Cortex of kidney (tissue), 1 donor: Measurements from ENCODE around the gene SLC2A6.

ENCODE experiments used
- DNase-seq: peaks from one replicate; lab custom pipeline; 2025; lab: John Stamatoyannopoulos, UW

The SLC2A6 gene

DNA sequence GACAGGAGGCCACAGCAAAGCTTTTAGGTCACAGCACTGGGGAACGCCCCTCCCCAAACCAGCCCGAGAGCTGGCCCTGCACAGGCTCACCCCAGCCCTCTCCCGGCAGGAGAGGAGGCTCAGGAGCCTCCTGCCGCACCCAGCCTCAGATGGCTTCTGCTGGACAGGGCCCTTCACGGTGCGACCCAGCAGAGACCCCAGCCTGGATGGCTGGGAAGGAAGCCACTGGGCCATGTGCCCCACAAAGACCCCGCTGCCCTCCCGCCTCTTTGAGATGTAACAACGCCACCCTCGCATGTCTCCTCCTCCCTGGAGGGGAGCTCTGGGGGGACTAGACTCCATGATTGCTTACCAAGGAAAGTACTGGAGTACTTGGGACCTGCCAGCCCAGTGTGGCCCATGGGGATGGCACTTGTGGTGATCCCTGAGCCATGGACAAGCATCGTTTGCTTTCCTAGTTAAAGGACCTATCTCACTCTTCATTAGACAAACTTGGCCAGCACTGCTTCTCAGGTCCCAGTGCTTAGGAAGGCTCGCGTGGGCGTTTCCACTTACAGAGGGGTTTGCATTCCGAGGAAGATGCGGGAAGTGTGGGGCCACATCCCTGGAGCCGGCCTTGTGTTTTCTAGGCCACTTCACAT lies 36.8 kb upstream of the SLC2A6 start:
- DNase-seq: no peak

DNA sequence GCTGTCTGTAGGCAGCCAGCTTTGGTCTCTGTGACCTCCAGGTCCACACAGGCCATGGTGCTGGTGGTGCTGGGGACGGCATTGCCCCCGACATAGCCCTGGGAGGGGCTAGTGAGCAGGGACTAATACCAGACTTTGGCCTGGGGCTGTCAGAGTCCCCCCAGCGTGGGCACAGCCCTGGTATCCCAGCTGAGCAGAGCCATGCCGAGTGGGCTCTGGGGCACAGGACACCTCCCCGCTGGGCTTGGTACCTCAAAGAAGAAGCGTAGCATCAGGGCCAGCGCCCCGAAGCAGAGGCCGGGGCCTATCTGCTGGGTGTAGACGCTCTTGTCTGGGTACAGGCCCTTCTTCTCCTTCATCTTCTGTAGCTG lies 36.3 kb upstream of the SLC2A6 start:
- DNase-seq: no peak

DNA sequence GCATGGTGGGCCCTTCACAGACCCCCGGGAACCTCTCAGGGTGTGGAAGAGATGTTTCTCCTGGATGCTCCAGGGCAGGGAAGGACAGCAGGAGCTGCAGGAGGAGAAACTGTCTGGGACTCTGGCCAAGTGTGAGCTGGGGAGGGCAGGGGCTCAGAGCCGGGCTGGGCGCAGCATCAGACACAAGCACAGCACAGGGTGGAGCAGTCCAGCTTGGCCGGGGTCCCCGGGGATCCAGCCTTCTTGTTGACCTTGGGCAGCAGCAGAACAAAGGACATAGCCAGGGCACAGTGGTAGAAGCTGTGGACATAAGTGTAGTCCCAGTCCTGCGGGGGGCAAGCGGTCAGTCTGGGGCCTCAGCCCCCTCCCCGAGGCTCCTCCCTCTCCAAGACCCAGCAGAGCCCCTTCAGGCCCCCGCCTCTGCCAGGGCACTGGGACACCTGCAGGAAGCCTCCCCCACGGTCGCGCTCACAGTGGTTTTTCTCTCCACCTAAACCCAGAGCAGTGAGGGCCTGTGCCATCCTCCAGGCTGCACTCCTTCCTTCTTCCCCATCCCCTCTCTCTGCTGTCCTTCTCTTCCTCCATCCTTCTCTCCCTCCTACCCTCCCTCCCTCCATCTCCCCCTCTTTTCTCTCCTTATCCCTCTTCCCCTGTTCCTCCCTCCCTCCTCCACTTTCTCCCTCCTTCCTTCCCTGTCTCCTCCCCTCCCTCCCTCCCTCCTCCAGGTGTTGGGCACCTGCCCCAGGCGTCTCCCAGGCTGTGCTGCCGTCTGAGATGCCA lies 35.8 kb upstream of the SLC2A6 start:
- no peak for DNase-seq

DNA sequence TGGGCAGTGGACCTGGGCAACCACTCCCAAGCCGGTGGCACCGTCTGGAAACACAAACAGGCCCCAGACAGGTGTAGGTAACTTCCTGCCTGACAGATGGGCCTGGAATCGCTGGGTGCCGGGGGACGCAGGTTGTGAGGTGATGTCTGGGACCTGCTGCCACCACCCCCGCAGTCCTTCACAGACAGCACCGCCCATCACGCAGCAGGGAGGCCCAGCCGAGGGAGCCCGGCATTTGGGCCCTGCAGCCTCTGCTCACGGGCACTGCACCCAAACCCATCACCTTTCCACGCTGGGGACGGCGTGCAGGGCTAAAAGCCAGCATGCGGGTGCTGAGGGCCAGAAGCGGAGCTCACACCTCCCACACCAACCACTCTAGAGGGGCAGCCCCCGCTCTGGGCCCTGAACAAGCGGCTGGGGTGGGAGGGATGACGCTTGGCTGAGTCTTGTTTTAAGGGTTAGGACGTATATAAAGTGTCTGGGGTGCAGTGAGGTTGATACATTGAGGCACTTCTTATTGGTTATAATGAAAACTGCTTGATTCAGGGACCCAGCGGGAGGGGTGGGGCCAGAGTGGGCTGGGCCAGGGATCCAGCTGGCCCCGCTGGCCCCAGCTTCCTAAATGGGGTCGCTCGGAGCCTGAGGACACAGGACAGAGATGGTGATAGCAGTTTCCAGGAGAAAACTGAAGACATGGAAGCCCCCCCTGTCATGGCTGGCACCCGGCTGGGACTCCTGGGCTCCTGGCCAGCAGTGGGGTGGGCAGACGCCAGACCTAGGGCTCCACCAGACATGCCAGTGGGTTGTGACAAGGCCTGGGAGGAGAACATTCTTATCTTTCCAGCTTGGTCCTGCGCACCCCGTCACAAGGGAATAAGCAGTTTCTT lies 34.6 kb upstream of the SLC2A6 start:
- DNase-seq: no peak

DNA sequence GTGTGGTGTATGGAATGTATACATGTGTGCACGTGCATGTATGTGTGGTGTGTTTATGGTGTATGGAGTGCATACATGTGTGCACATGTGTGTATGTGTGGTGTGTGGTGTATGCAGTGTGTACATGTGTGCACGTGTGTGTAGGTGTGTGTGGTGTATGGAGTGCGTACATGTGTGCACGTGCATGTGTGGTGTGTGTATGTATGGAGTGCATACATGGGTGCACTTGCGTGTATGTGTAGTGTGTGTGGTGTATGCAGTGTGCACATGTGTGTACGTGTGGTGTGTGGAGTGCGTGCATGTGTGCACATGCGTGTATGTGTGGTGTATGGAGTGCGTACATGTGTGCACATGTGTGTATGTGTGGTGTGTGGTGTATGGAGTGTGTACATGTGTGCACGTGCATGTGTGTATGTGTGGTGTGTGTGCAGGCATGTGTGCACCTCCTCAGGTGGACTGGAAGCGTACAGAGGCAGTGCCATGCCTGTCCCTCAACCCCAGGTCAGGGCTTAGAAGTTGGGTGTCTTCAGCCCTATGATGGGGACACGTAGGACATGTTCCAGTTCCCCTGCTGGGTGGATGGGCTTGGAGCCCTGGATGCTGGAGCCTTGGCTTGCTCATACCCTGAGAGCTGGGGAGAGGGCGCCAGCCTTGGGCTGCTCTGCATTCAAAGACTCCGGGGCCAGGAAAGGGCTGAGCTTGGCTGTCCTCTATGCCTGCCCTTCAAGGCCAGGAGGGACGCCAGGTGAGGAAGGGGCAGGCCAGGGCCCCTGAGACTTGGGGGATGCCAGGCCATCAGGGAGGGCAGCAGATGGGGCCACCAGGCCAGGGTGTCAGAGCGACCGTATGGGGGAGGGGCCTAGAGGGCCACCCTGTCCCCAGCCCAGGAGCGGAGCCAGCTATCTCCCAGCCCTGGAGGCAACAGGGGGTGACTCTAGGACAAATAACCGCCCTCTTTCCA lies 33.6 kb upstream of the SLC2A6 start:
- DNase-seq: no peak

DNA sequence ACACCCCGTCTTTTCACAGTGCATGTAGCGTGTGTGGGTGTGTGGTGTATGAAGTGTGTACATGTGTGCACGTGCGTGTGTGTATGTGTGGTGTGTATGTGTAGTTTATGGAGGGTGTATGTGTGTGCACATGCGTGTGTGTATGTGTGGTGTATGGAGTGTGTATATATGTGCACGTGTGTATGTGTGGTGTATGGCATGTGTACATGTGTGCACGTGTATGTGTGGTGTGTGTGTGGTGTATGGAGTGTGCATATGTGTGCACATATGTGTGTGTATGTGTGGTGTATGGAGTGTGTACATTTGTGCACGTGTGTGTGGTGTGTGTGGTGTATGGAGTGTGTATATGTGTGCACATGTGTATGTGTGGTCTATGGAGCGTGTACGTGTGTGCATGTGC lies 32.7 kb upstream of the SLC2A6 start:
- no peak for DNase-seq

DNA sequence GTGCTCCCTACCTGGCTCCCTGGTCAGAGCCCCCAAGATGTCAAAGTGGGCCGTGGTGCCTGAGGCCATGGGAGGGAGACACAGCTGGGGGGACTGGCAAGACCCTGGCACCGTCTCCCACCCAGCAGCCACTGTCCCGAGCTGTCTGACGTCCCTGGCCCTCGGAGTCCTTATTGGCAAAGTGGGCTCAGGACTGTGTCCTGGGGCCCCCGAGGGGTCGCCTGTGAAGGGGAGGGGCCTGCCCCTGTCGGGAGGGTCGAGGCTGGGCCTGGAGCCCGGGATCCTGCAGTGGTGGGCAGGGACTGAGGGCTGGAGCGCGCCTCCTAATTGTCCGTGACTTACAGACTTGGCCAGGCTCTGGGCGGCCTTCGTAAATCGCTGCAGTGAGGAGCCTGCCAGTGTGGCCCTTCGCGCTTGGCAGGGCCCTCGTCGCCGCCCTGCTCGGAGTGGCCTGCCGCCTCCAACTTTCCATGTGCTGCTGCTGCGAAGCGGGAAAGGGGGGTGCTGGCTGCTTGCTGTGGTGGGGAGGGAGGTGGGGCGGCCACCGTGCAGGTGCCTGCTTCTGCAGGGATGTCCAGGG lies 32.1 kb upstream of the SLC2A6 start:
- DNase-seq: no peak

DNA sequence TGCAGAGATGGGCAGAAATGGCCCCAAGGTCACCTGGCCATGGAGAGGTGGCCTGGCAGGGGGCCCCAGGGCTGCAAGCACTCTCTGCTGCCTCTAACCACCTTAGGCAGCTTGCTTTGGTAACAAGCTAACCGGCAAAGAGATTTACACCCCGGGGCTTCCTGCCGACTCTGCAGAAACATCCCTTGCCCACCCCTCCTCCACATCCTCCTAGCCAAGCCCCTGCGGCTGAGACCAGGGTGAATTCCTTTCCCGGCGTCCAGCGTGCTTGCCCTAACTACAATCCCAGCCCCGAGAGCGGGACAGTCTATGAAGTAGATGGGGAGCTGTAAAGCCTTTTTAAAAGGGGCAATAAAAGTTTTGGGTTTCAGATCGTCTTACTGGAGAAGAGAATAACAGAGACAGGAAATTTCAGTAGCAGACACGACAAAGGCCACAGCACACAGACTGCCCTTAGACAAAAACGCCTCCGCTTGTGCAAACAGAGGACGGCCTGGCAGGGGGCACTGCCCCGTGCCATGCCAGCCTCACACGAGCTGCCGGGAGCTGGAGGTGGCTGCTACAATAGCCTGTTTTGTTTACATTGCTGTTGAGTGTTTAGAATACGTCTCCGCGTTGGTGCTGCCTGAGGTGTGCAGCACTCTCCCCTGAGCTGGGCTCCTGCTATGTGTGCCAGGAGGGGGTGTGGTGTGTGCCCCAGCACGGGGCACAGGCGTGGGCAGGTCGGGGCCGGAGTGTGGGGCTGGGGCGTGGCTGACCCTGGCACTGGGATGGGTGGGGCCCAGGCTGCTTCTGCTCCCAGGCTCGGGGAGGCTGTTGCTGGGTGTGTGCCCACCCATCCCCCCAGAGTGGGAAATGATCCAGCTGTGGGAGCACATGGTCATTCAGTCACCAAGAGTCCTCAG lies 30.5 kb upstream of the SLC2A6 start:
- no peak for DNase-seq

DNA sequence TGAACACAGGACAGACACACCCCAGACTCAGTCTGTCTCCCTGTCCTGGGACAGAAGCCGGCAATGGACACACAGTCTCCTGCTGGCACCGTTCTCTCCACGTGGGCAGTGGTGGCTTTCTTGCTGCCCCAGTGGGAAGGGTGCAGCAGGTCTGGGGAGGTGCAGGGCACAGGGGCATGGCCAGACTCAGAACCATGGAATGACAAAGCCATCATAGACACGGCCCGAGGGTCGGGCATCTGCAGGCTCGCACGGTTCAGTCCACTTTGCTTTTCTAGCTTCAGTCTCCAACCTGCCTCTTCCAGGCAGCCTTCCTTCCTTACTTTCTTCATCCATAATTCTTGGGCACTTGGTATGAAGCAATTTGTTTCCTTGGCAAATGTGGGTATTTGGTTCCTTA lies 29.1 kb upstream of the SLC2A6 start:
- DNase-seq: no peak

DNA sequence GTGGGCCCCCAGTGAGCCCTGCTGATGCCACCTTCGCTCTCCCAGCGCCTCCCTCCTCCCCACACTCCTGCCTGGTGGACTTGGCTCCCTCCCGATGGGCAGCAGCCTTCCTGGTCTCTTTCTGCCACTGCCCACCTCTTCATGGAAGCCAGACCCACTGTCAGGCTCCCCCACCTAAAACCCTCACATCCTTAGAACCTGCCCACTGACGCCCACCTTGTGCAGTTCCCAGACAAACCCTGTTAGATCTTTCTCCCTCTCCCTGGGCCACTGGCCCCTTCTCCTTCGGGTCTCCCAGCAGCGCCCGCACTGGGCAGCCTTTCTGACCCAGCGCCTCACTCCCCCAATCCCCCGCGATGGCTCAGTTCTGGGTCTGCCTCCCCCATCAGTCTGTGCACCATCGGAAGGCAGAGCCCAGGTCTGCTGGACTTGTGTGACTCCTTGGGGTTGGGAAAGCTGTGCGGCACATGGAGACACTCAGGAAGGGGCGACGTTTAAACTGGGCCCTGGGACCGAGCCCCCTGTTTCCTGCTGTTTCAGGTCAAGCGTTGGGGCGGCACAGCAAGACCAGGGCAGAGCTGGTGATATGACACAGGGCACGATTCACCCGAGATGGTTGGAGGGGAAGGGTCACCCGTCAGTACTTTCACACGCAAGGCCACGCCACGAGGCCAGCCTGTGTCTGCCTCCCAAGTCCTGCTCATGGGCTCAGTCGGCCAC lies 28.5 kb upstream of the SLC2A6 start:
- no peak for DNase-seq

DNA sequence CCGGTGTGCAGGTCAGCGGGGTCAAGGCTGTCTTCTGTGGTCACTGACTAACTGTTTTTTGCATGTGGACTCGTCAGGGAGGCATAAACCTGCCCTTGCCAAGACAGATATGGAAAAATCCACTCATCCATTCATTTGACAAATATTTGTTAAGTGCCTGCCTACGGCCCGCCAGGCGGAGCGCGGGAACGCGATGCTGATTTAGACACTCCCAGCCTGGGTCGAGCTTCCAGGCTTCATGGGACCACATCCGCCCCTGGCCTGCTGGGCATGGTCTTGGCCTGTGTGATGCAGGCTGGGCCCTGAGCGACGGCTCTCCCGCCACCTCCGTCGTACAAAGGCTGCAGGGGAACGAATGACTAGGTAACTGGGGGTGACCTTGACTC lies 27.7 kb upstream of the SLC2A6 start:
- no peak for DNase-seq

DNA sequence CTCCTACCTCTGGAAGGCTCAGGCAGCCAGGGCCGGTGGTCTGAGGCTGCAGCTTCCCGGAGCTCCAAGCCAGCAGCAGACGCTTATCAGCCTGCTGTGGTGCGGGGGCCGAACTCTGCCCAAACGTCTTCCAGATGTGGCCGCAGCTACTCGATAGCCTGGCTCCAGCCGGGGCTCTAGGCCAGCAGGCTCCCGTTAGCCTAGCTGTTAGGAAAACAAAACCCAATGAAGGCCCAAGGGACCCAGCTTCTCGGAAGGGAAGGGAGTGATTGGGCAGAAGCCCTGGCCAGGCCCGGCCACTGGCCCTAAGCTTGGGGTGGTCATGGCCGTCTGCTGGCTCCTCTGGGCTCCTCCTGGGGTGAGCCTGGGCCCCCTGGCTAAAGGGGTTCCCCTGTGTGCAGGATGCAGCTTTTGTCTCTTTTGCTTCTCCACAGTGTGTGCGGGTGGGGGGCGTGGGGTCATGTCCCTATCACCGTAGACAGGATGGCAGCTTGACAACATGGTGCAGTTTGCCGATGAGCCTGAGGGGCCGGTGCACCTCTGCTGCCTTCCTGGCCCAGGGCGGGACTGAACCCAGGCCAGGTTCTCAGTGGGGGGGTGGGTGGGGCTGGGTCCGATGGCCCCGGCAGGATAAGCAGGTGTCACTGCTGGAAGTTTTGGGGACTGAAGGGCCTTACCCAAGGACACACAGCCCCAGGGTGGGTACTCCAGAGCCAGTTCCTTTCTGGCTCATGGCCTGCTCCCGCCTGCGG lies 27.2 kb upstream of the SLC2A6 start:
- no peak for DNase-seq

DNA sequence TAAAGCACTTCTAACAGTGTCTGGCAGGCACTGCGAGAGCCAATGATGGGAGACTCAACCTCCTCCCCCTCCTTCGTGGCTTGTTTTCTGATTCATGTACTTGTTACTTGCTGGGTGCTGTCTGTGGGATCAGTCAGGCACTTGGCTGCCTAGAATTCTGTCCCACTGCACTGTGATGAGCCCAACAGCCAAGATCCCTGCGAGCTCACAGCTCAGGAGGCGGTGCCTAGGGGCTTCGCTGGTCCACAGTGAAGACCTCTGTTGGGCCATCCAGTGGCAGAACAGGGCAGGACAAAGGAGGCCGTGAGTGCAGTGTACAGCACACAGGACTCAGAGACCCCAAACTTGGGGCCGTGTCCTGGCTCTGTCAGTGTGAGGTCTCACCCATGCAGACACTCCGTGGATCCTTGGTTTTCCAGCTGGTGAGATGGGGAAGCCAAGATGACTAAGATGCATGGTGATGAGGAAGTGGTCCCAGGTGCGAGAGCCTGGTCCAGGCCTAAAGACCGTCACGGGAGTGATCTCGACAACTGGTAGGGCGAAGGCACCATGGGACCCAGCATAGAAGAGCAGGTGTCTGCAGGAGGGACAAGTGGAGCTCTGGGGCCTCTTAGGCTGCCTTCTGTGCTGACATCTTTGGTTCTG lies 26.4 kb upstream of the SLC2A6 start:
- no peak for DNase-seq

DNA sequence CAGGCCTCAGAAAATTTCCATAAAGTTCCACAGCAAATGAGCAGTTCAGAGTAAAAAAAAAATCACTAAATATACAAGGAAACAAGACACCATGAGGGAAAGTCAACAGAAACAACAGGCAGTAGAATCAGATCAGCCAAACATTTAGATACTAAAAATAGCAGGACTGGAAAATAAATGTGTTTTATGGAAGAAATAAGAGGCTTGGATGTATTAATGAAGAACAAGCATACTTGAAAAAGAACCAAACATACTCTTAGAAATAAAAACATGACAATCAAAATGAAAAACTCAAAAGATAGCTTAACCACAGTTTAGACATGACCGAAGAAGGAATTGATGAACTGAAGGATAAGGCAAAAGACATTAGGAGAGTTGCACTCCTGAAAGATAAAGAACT lies 23.2 kb upstream of the SLC2A6 start:
- DNase-seq: no peak

DNA sequence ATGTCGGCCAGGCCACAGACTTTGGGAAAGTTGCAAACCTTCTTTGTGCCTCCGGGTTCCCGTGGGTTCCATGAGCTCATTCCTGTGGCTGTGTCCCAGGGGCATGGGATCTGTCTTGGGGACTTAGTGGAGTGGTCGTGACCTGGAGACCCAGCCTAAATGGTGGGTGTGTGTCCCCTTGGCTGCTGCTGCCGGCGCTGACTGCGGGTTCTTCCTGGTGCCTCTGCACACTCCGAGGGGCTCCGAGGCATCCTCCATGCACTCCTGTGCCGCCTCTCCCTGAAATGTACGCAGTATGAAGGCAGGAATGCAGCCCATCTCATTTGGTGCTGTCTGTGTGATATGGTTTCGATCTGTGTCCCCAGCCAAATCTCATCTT lies 21.0 kb upstream of the SLC2A6 start:
- DNase-seq: no peak

DNA sequence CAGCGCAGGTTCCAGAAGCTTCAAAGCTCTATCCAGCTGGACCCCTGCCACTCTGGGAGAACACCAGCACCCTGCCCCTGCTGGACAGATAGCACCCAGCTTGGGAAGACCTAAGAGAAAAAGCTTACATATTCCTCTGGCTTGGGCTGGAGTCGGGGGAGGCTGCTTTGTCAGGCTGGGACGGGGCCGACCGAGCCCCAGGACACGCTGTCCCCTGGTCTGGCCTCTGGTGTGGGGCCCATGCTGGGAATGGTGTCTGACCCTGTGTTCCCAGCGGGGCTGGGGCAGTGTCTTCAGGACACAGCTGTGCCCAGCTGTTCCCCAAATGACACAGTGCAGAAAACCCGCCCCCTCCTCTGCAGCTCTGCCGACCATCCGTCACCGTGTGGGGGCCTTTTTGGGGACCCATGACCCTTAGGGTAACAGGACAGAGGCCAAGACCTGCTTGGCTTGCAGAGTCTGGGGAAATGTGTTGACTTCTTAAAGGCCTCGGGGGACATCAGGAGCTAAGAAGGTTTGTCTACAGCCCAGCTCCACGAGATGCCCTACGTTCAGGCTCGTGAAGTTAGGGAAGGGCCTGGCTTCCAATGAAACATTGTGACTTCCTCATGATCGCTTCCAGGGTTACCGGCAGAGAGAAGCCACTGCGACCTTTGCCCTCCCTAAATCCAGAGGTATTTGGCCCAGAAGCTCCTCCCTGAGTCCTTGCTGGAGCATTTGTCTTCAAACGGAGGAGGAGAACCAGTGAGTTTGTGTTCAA lies 20.4 kb upstream of the SLC2A6 start:
- DNase-seq: no peak
